Activated B cell treated with CpG ODN at 0.5 μM for 24 hours (primary cell): ENCODE measurements around the gene ST6GALNAC2. TPM values are rescaled to one million over a fixed set of nuclear protein-coding genes. Genes with fewer than 3 reads are reported as not detected.

Experiments used
- ATAC-seq: fragments of 200-7000 bp; cut with Tn5 transposase; one replicate; pipeline ENCODE4 v1.10.0; 2021; ENCODE audit warnings: low read depth, mild to moderate bottlenecking, moderate library complexity
- CTCF ChIA-PET: fragments of 350-600 bp; sonication (Branson Sonifier 250); formaldehyde crosslinking; loops from one replicate; lab custom pipeline; 2021; ENCODE audit warnings: antibody characterized with exemption; lab: Charles Lee
- POLR2A ChIA-PET: fragments of 350-600 bp; sonication (Branson Sonifier 250); formaldehyde crosslinking; loops from one replicate; lab custom pipeline; 2021; ENCODE audit warnings: antibody characterized with exemption; lab: Charles Lee
- DNase-seq: peaks from one replicate; pipeline ENCODE4 v3.0.0; 2022
- H3K27ac Mint-ChIP-seq: one replicate; pipeline ENCODE4 v1.8.0; 2020; ENCODE audit warnings: mixed read lengths
- H3K27me3 Mint-ChIP-seq: one replicate; pipeline ENCODE4 v1.8.0; 2021; ENCODE audit warnings: mixed read lengths
- H3K36me3 Mint-ChIP-seq: one replicate; pipeline ENCODE4 v1.8.0; 2021; ENCODE audit warnings: low read depth, mixed read lengths
- H3K4me1 Mint-ChIP-seq: one replicate; pipeline ENCODE4 v1.8.0; 2021; ENCODE audit warnings: mixed read lengths
- H3K4me3 Mint-ChIP-seq: one replicate; pipeline ENCODE4 v1.8.0; 2020; ENCODE audit warnings: mild to moderate bottlenecking, mixed read lengths
- H3K9me3 Mint-ChIP-seq: one replicate; pipeline ENCODE4 v1.8.0; 2020; ENCODE audit warnings: mixed read lengths
- CTCF ChIP-seq: fragments of 200-600 bp; IDR thresholded peaks from one replicate; pipeline ENCODE4 v1.8.0; 2022; ENCODE audit warnings: antibody characterized with exemption, mild to moderate bottlenecking
- intact Hi-C: fragments of 100-400 bp; cut with micrococcal nuclease; formaldehyde crosslinking; loops from one replicate; pipeline ENCODE4 v1.15.1; 2024
- total RNA-seq: library from RNA; stranded (reverse); gene quantifications from 2 replicates; pipeline ENCODE4 v1.2.3, GENCODE V29; 2022

Gene ST6GALNAC2
- total RNA-seq, 1 donor from 2014 or later = not detected

GRCh38 chr17:76530811-76531485, 54.7 kb downstream of the ST6GALNAC2 start:
- H3K9me3 Mint-ChIP-seq = no peaks in the 10 kb centered on the region
- POLR2A ChIA-PET = interaction anchor here (0.7 to 4.0 kb wide), 3 partner anchors 9 to 26 kb away, joined by 3 to 85 read pairs (median 51); no protein-coding TSS in a partner anchor
- H3K27me3 Mint-ChIP-seq = peaks cover 3% of the 10 kb centered on the region
- H3K4me3 Mint-ChIP-seq = no peak overlapping the region
- H3K4me1 Mint-ChIP-seq = peaks cover 46% of the 10 kb centered on the region
- DNase-seq = no peak
- peaks cover 4% of the 10 kb centered on the region for H3K36me3 Mint-ChIP-seq
- no peak for ATAC-seq
- intact Hi-C loops = no loop called here
- CTCF ChIA-PET = interaction anchor here (1.6 kb wide), 1 partner anchor 8 kb away, joined by 3 read pairs; no protein-coding TSS in a partner anchor
- TF ChIP-seq CTCF = no peak
- peak overlapping the region; percentile 77 for H3K27ac Mint-ChIP-seq

- ChIA-PET CTCF (interaction anchor here (3.0 kb wide), 1 partner anchor 15 kb away, joined by 32 read pairs; no protein-coding TSS in a partner anchor), POLR2A (interaction anchor here (1.1 to 4.0 kb wide), 3 partner anchors 15 to 30 kb away, joined by 3 to 85 read pairs (median 51); no protein-coding TSS in a partner anchor)
- Mint-ChIP-seq H3K27ac (peak overlapping the region; percentile 77), H3K36me3 (peaks cover 4% of the 10 kb centered on the region), H3K4me3 (peak overlapping the region; percentile 32), H3K9me3 (no peaks in the 10 kb centered on the region), H3K27me3 (peaks cover 2% of the 10 kb centered on the region), H3K4me1 (peaks cover 46% of the 10 kb centered on the region)
- intact Hi-C loops = no loop called here
- no peak for ATAC-seq
- no peak for DNase-seq
- TF ChIP-seq CTCF = no peak
Measured at GRCh38 chr17:76530095-76530723, 55.5 kb downstream of the ST6GALNAC2 start.

GRCh38 chr17:76529224-76530094, 56.2 kb downstream of the ST6GALNAC2 start:
- H3K36me3 Mint-ChIP-seq = peaks cover 4% of the 10 kb centered on the region
- H3K27me3 Mint-ChIP-seq = no peaks in the 10 kb centered on the region
- no peak for TF ChIP-seq CTCF
- H3K9me3 Mint-ChIP-seq = no peaks in the 10 kb centered on the region
- H3K4me3 Mint-ChIP-seq = peak overlapping the region; percentile 86
- POLR2A ChIA-PET = interaction anchor here (0.6 to 4.0 kb wide), 12 partner anchors 15 to 1848 kb away, joined by 3 to 85 read pairs (median 9); partner anchors contain the start of genes JMJD6, METTL23, MFSD11 and SRP68
- no peak for DNase-seq
- H3K27ac Mint-ChIP-seq = peak overlapping the region; percentile 94
- intact Hi-C loops = no loop called here
- CTCF ChIA-PET = interaction anchor here (1.3 to 3.0 kb wide), 6 partner anchors 16 to 101 kb away, joined by 3 to 32 read pairs (median 8); no protein-coding TSS in a partner anchor
- ATAC-seq = no peak
- H3K4me1 Mint-ChIP-seq = peaks cover 54% of the 10 kb centered on the region

- CTCF ChIA-PET = interaction anchor here (1.0 to 3.0 kb wide), 9 partner anchors 17 to 200 kb away, joined by 3 to 32 read pairs (median 4); partner anchors contain the start of gene SPHK1
Measured at GRCh38 chr17:76528528-76529223, 57.0 kb downstream of the ST6GALNAC2 start.

More at GRCh38 chr17:76528528-76529223, 57.0 kb downstream of the ST6GALNAC2 start:
- ATAC-seq = peak; percentile 30
- intact Hi-C loops = loop anchor here (1.0 kb wide), 3 partner anchors 13 to 46 kb away; no protein-coding TSS in a partner anchor
- POLR2A ChIA-PET = interaction anchor here (0.6 to 4.0 kb wide), 33 partner anchors 8 to 1849 kb away, joined by 3 to 85 read pairs (median 4); partner anchors contain the start of genes AANAT, CYGB, JMJD6 and METTL23
- Mint-ChIP-seq H3K4me3 (peak overlapping the region; percentile 86), H3K9me3 (no peaks in the 10 kb centered on the region), H3K36me3 (peaks cover 4% of the 10 kb centered on the region), H3K27ac (peak overlapping the region; percentile 94), H3K4me1 (peaks cover 58% of the 10 kb centered on the region), H3K27me3 (no peaks in the 10 kb centered on the region)
- TF ChIP-seq CTCF = no peak
- no peak for DNase-seq
